SK-N-SH (cell line): ENCODE measurements around the gene FUT6. TPM values are rescaled to one million over a fixed set of nuclear protein-coding genes. Genes with fewer than 3 reads are reported as not detected.

Experiments used
- CTCF ChIA-PET: fragments of 300-600, 350-600 bp; formaldehyde crosslinking; extraction: SDS; loops from one replicate; lab custom pipeline; 2021; lab: Yijun Ruan, JAX
- POLR2A ChIA-PET: fragments of 350-600 bp; sonication (Branson Sonifier 250); formaldehyde crosslinking; extraction: SDS; loops from one replicate; lab custom pipeline; 2020; ENCODE audit warnings: antibody characterized with exemption, inconsistent platforms; lab: Yijun Ruan, JAX
- DNase-seq: peaks from one replicate; pipeline ENCODE4 v3.0.0; 2012
- H2AFZ ChIP-seq: fragments of 200-600 bp; sonication (generic); 2 replicates; pipeline ENCODE4 v1.8.1; 2016; ENCODE audit warnings: antibody characterized with exemption, mild to moderate bottlenecking, low read depth
- H3F3A ChIP-seq: fragments of 200-600 bp; sonication (generic); replicated peaks from 2 replicates; pipeline ENCODE3; 2016; ENCODE audit warnings: antibody characterized with exemption, mild to moderate bottlenecking; ENCODE audit not compliant: insufficient read depth
- H3K27ac ChIP-seq, 2 experiments: fragments of 200-500 bp in 1 of 2; fragments of 200-600 bp in 1 of 2; sonication (Bioruptor generic) in 1 of 2; sonication (generic), shearing (Covaris generic) in 1 of 2; 2 replicates each; pipeline versions ENCODE4 v1.5.1 to v1.6.1; 2014 to 2016; ENCODE audit warnings: low read depth in 2 of 2, inconsistent platforms in 1 of 2, low read length in 1 of 2, mild to moderate bottlenecking in 1 of 2, mixed read lengths in 1 of 2
- H3K27me3 ChIP-seq: fragments of 200-600 bp; sonication (generic), shearing (Covaris generic); 2 replicates; pipeline ENCODE4 v1.6.1; 2016; ENCODE audit warnings: mixed run types; ENCODE audit not compliant: insufficient read depth
- H3K36me3 ChIP-seq, 2 experiments: fragments of 200-500 bp in 1 of 2; fragments of 200-600 bp in 1 of 2; sonication (Bioruptor generic) in 1 of 2; sonication (generic) in 1 of 2; replicated peaks in 1 of 2; 2 replicates each; pipeline versions ENCODE3 to v1.5.1; 2014 to 2016; ENCODE audit warnings: low read length in 1 of 2, mild to moderate bottlenecking in 1 of 2; ENCODE audit not compliant: insufficient read depth in 2 of 2, control insufficient read depth in 1 of 2
- H3K4me1 ChIP-seq, 2 experiments: fragments of 200-500 bp in 1 of 2; fragments of 200-600 bp in 1 of 2; sonication (Bioruptor generic) in 1 of 2; sonication (generic), shearing (Covaris generic) in 1 of 2; 2 replicates each; pipeline versions ENCODE4 v1.5.1 to v1.6.1; 2014 to 2016; ENCODE audit warnings: low read depth in 1 of 2, low read length in 1 of 2, mixed run types in 1 of 2; ENCODE audit not compliant: insufficient read depth in 2 of 2, control insufficient read depth in 1 of 2
- H3K4me2 ChIP-seq: fragments of 200-600 bp; sonication (generic), shearing (Covaris generic); 2 replicates; pipeline ENCODE4 v1.6.1; 2017; ENCODE audit warnings: mixed run types
- H3K4me3 ChIP-seq, 2 experiments: fragments of 200-500 bp in 1 of 2; fragments of 200-600 bp in 1 of 2; sonication (Bioruptor generic) in 1 of 2; sonication (generic), shearing (Covaris generic) in 1 of 2; 2 replicates each; pipeline versions ENCODE4 v1.5.1 to v1.8.1; 2014 to 2016; ENCODE audit warnings: low read depth in 2 of 2, inconsistent platforms in 1 of 2, low read length in 1 of 2, mild to moderate bottlenecking in 1 of 2, mixed read lengths in 1 of 2, moderate library complexity in 1 of 2
- H3K79me2 ChIP-seq: fragments of 200-600 bp; sonication (generic); 2 replicates; pipeline ENCODE4 v1.8.1; 2017; ENCODE audit warnings: mild to moderate bottlenecking; ENCODE audit not compliant: insufficient read depth
- H3K9ac ChIP-seq: fragments of 200-600 bp; sonication (generic); 2 replicates; pipeline ENCODE4 v1.6.1; 2017; ENCODE audit warnings: mixed run types
- H3K9me2 ChIP-seq: fragments of 200-600 bp; sonication (generic); 2 replicates; pipeline ENCODE4 v1.6.1; 2017; ENCODE audit warnings: mixed run types
- H3K9me3 ChIP-seq: fragments of 200-600 bp; sonication (generic); 2 replicates; pipeline ENCODE4 v1.6.1; 2017; ENCODE audit warnings: mixed run types, mild to moderate bottlenecking, moderate library complexity
- H4K20me1 ChIP-seq: fragments of 200-600 bp; sonication (generic); 2 replicates; pipeline ENCODE4 v1.6.1; 2017; ENCODE audit warnings: mild to moderate bottlenecking, mixed run types; ENCODE audit not compliant: insufficient read depth
- CHD2 ChIP-seq: fragments of 150-350 bp; IDR thresholded peaks from 2 replicates; pipeline ENCODE4 v1.6.1; 2018; ENCODE audit warnings: low read length; ENCODE audit not compliant: partially characterized antibody
- ELF1 ChIP-seq: IDR thresholded peaks from 2 replicates; pipeline ENCODE4 v1.4.0; 2012
- EP300 ChIP-seq, 2 experiments: IDR thresholded peaks; 2 replicates each; pipeline versions ENCODE4 v1.4.0 to v1.6.1; 2012; ENCODE audit warnings: borderline replicate concordance in 1 of 2, low read depth in 1 of 2, low read length in 1 of 2
- FOXM1 ChIP-seq: IDR thresholded peaks from 2 replicates; pipeline ENCODE4 v1.4.0; 2012; ENCODE audit warnings: low read depth, mild to moderate bottlenecking
- GABPA ChIP-seq: IDR thresholded peaks from 2 replicates; pipeline ENCODE4 v1.4.0; 2012; ENCODE audit warnings: low read depth, mild to moderate bottlenecking
- IRF3 ChIP-seq: fragments of 150-350 bp; IDR thresholded peaks from 2 replicates; pipeline ENCODE4 v1.6.1; 2016; ENCODE audit warnings: mild to moderate bottlenecking, low read depth, low read length
- JUND ChIP-seq: IDR thresholded peaks from 2 replicates; pipeline ENCODE4 v1.4.0; 2012
- MAX ChIP-seq: IDR thresholded peaks from 2 replicates; pipeline ENCODE4 v1.4.0; 2012; ENCODE audit warnings: low read depth
- NFIC ChIP-seq: IDR thresholded peaks from 2 replicates; pipeline ENCODE4 v1.4.0; 2012; ENCODE audit warnings: borderline replicate concordance
- PBX3 ChIP-seq: IDR thresholded peaks from 2 replicates; pipeline ENCODE4; 2012
- REST ChIP-seq: IDR thresholded peaks from 2 replicates; pipeline ENCODE4 v1.6.1; 2012; ENCODE audit warnings: mild to moderate bottlenecking, low read depth, low read length, moderate library complexity
- YY1 ChIP-seq: IDR thresholded peaks from 2 replicates; pipeline ENCODE4 v1.4.0; 2012; ENCODE audit warnings: low read depth, mild to moderate bottlenecking
- whole genome bisulfite sequencing: methylation state at CpG from one replicate; pipeline ENCODE4 v1.1.6; 2017; ENCODE audit warnings: low lambda C conversion rate; 5-methylcytosine and 5-hydroxymethylcytosine counted together
- polyA plus RNA-seq, 3 experiments: library from polyadenylated mRNA; depleted of rRNA; stranded (reverse); fragments of >200 nt; gene quantifications; 2 replicates each; pipeline ENCODE4 v1.2.3, GENCODE V29; 2012

Gene FUT6
- polyA plus RNA-seq, 1 of the 3 experiments (the other 2 are of a cell fraction): not detected

- Histone ChIP-seq H3K79me2 (no peaks in the 10 kb centered on the region), H3K4me2 (no peak overlapping the region), H3K9me3 (no peaks in the 10 kb centered on the region), H3F3A (no peaks in the 10 kb centered on the region), H3K4me1 (no peaks in the 10 kb centered on the region), H3K9me2 (no peaks in the 10 kb centered on the region), H3K27ac (no peak overlapping the region), H3K27me3 (no peaks in the 10 kb centered on the region; the same call in 1 of the 2 replicates), H3K9ac (no peak overlapping the region), H2AFZ (no peak overlapping the region), H3K36me3 (no peaks in the 10 kb centered on the region), H3K4me3 (no peak overlapping the region), H4K20me1 (no peaks in the 10 kb centered on the region)
- TF ChIP-seq CHD2 (no peak), IRF3 (no peak), JUND (no peak), YY1 (no peak), MAX (no peak), FOXM1 (no peak), GABPA (no peak), EP300 (IDR thresholded peaks at IDR 0.05; ENCODE audit: borderline replicate concordance in 1 of 2, low read depth in 1 of 2, low read length in 1 of 2) (no peak), PBX3 (no peak), ELF1 (no peak), REST (no peak), NFIC (no peak)
- POLR2A ChIA-PET: no interaction called here
- no peak for DNase-seq
- CTCF ChIA-PET: interaction anchor here (0.6 to 3.2 kb wide), 2 partner anchors 78 to 101 kb away, joined by 3 to 11 read pairs; no protein-coding TSS in a partner anchor
- WGBS: 65% methylated on average over 8 of the region's 9 CpGs
Observed at GRCh38 chr19:5882421-5882968, 43.0 kb upstream of the FUT6 start.
